GM12878 (cell line): ENCODE results near the gene ERP44. TPM values are rescaled to one million over a fixed set of nuclear protein-coding genes. Genes with fewer than 3 reads are reported as not detected.

ENCODE experiments used
- ATAC-seq: fragments of 200-7000 bp; cut with Tn5 transposase; 3 replicates; pipeline ENCODE4 v1.9.1; 2020; ENCODE audit warnings: mild to moderate bottlenecking, moderate library complexity
- BruUV-seq: library from RNA; stranded (reverse); fragments of 400-500 nt; replicated peaks from 2 replicates; lab custom pipeline; 2021; lab: Mats Ljungman, UMichigan
- CTCF ChIA-PET: fragments of 300-600 bp; sonication (Branson Sonifier 250); formaldehyde crosslinking; extraction: SDS; loops from one replicate; lab custom pipeline; 2021; ENCODE audit warnings: inconsistent platforms; lab: Yijun Ruan, JAX
- POLR2A ChIA-PET: fragments of 350-600 bp; formaldehyde crosslinking; extraction: SDS; loops from one replicate; lab custom pipeline; 2021; ENCODE audit warnings: inconsistent platforms; lab: Charles Lee
- RAD21 ChIA-PET: fragments of 300-600 bp; sonication (Branson Sonifier 250); formaldehyde crosslinking; loops from one replicate; lab custom pipeline; 2023; ENCODE audit warnings: antibody characterized with exemption; ENCODE audit not compliant: unreplicated experiment; lab: Charles Lee
- SMC1A ChIA-PET: fragments of 300-600 bp; sonication (Branson Sonifier 250); formaldehyde crosslinking; loops from one replicate; lab custom pipeline; 2023; ENCODE audit not compliant: unreplicated experiment, uncharacterized antibody; lab: Charles Lee
- DNase-seq: peaks from one replicate; pipeline ENCODE4 v3.0.0-alpha.2; 2011; ENCODE audit warnings: low read depth, low spot score
- FAIRE-seq: peaks from 3 replicates; lab custom pipeline; 2011; peaks lifted over from hg19 to GRCh38; lab: Jason Lieb, UNC
- H2AFZ ChIP-seq: 2 replicates; pipeline ENCODE4 v1.6.0; 2011; ENCODE audit warnings: low read depth, low read length, control low read depth; ENCODE audit not compliant: control insufficient read depth
- H3K27ac ChIP-seq: 2 replicates; pipeline ENCODE4 v1.5.1; 2011; ENCODE audit warnings: control low read depth; ENCODE audit not compliant: control insufficient read depth, insufficient read depth
- H3K27me3 ChIP-seq, 2 experiments: replicated peaks in 1 of 2; 2 replicates each; pipeline versions ENCODE4 v1.6.0 to v1.6.1; 2011; ENCODE audit warnings: low read length in 1 of 2; ENCODE audit not compliant: control insufficient read depth in 2 of 2, insufficient read depth in 2 of 2
- H3K36me3 ChIP-seq, 2 experiments: 2 replicates each; pipeline ENCODE4 v1.5.1; 2011; ENCODE audit warnings: low read length in 1 of 2; ENCODE audit not compliant: control insufficient read depth in 2 of 2, insufficient read depth in 2 of 2
- H3K4me1 ChIP-seq: 2 replicates; pipeline ENCODE4 v1.6.1; 2011; ENCODE audit warnings: mild to moderate bottlenecking, low read length, moderate library complexity, mixed read lengths; ENCODE audit not compliant: control insufficient read depth, insufficient read depth
- H3K4me2 ChIP-seq: 2 replicates; pipeline ENCODE4 v1.6.0; 2011; ENCODE audit warnings: control low read depth; ENCODE audit not compliant: control insufficient read depth, insufficient read depth
- H3K4me3 ChIP-seq: fragments of 200-600 bp; sonication (generic); 2 replicates; pipeline ENCODE4 v1.5.1; 2016
- H3K79me2 ChIP-seq: 2 replicates; pipeline ENCODE4 v1.6.0; 2011; ENCODE audit warnings: low read length; ENCODE audit not compliant: control insufficient read depth, insufficient read depth
- H3K9ac ChIP-seq: 2 replicates; pipeline ENCODE4 v1.8.0; 2011; ENCODE audit warnings: low read length, control low read depth, mixed read lengths; ENCODE audit not compliant: control insufficient read depth, insufficient read depth
- H3K9me3 ChIP-seq: replicated peaks from 3 replicates; pipeline ENCODE4 v1.5.1; 2011; ENCODE audit warnings: mild to moderate bottlenecking, low read length; ENCODE audit not compliant: control insufficient read depth, insufficient read depth
- H4K20me1 ChIP-seq: 2 replicates; pipeline ENCODE4 v1.6.0; 2011; ENCODE audit not compliant: control insufficient read depth, insufficient read depth
- EED ChIP-seq: sonication (generic); IDR thresholded peaks from 2 replicates; pipeline ENCODE4 v1.6.1; 2016; ENCODE audit warnings: antibody characterized with exemption, low read depth
- MEF2B ChIP-seq: fragments of 450-650 bp; IDR thresholded peaks from 2 replicates; pipeline ENCODE4 v1.6.1; 2018; ENCODE audit warnings: mild to moderate bottlenecking, moderate library complexity; ENCODE audit not compliant: partially characterized antibody, poor library complexity, severe bottlenecking
- NFIC ChIP-seq: IDR thresholded peaks from 2 replicates; pipeline ENCODE4 v1.6.1; 2012; ENCODE audit warnings: low read depth, mild to moderate bottlenecking, inconsistent platforms, low read length, moderate library complexity
- PKNOX1 ChIP-seq: fragments of 450-650 bp; IDR thresholded peaks from 2 replicates; pipeline ENCODE4 v1.6.1; 2016; ENCODE audit warnings: mild to moderate bottlenecking
- WGBS: methylation state at CpG from one replicate; pipeline ENCODE4 v1.1.6; 2016; ENCODE audit warnings: low lambda C conversion rate; ENCODE audit not compliant: insufficient replicate concordance, insufficient coverage; ENCODE audit errors: missing lambda C conversion rate; 5-methylcytosine and 5-hydroxymethylcytosine counted together
- in situ Hi-C: fragments of 300-500 bp; cut with MboI; formaldehyde crosslinking; loops from 9 replicates; pipeline ENCODE4 v1.14.3; 2018; ENCODE audit warnings: mixed read lengths
- intact Hi-C: fragments of 100-400 bp; cut with micrococcal nuclease; formaldehyde crosslinking; loops from one replicate; pipeline ENCODE4 v1.14.2; 2022; ENCODE audit not compliant: unreplicated experiment
- polyA plus RNA-seq, 11 experiments: library from polyadenylated mRNA; depleted of rRNA in 4 of 11; unstranded in 6 of 11; stranded (reverse) in 5 of 11; fragments of >200 nt; fragmentation: Nextera tagmentation in 4 of 11; fragmentation: Illumina TruSeq in 1 of 11; extraction: Ambion mirVana in 4 of 11; extraction: Trizol in 1 of 11; gene quantifications; 1 replicate in 1 of 11; 2 replicates in 10 of 11; pipeline versions ENCODE4 v1.2.1 to v1.2.3, GENCODE V29; 2011 to 2016; ENCODE audit warnings: inconsistent platforms in 2 of 11, missing spikeins in 2 of 11, low read depth in 1 of 11
- total RNA-seq, 4 experiments: library from RNA; depleted of rRNA in 3 of 4; stranded (reverse); fragments of >200 nt in 3 of 4; fragmentation: Illumina TruSeq in 1 of 4; extraction: Trizol in 1 of 4; gene quantifications; 2 replicates each; pipeline versions ENCODE4 v1.2.1 to v1.2.3, GENCODE V29; 2013 to 2021

Gene ERP44
- total and polyA plus RNA-seq, 10 of the 15 experiments (the other 5 are each of a cell fraction or from before 2014, with no cell fraction given) = 11.5 to 52.4 (median 20.2) TPM

DNA sequence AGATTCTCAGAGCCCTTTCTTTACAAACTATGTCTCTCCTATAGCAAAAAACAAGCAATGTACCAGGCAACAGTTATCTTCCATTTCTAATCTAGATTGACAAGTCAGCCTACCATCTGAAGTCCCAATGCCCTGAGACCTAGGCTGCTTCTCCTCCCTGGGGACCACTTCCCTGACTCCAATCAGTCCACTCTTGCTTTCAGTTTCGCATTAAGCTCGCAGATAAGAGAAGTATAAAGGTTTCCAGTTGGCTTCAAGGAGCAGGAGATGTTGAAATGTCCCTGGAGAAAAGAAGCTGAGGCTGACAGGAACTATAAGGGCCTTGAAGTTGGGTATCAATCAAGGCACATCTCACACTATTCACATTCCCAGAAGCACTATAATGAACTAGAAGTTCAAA is 32.3 kb downstream of the ERP44 start:
- Histone ChIP-seq H4K20me1 (no peaks in the 10 kb centered on the region), H3K79me2 (peaks cover 36% of the 10 kb centered on the region), H3K4me2 (peak overlapping the region; percentile 68), H3K9ac (peak overlapping the region; percentile 34; the same call in 1 of the 2 replicates), H3K4me1 (peaks cover 7% of the 10 kb centered on the region), H2AFZ (no peak overlapping the region), H3K4me3 (no peak overlapping the region), H3K9me3 (no peaks in the 10 kb centered on the region), H3K27ac (no peak overlapping the region), H3K36me3 (no peaks in the 10 kb centered on the region), H3K27me3 (no peaks in the 10 kb centered on the region)
- ChIA-PET SMC1A (interaction anchor here (0.8 to 4.5 kb wide), 9 partner anchors 9 to 93 kb away, joined by 3 to 30 read pairs (median 4); no protein-coding TSS in a partner anchor), RAD21 (interaction anchor here (0.7 to 1.4 kb wide), 2 partner anchors 18 to 30 kb away, joined by 3 to 6 read pairs; no protein-coding TSS in a partner anchor), POLR2A (interaction anchor here (0.6 to 1.4 kb wide), 3 partner anchors 17 to 39 kb away, joined by 4 to 13 read pairs (median 5); no protein-coding TSS in a partner anchor), CTCF (interaction anchor here (1.5 to 2.2 kb wide), 3 partner anchors 18 to 152 kb away, joined by 4 to 5 read pairs (median 4); no protein-coding TSS in a partner anchor)
- ATAC-seq (peak; percentile 78), DNase-seq (peak; percentile 25), FAIRE-seq (no peak)
- in situ Hi-C loops (no loop called here), intact Hi-C loops (no loop called here)
- BruUV-seq = no TSS peak
- WGBS = 0% methylated on average over 2 of the region's 2 CpGs
- TF ChIP-seq EED = peak; percentile 51; the same call in 1 of the 2 replicates
- TF ChIP-seq MEF2B = peak; percentile 70
- 0 out of 2 replicates have a peak, but pooled peaks have one; percentile 10 for TF ChIP-seq PKNOX1
- no peak for TF ChIP-seq NFIC
